Cardiac muscle cell (in vitro differentiated cells and primary cell): Measurements from ENCODE around the gene IER2. TPM values are rescaled to one million over a fixed set of nuclear protein-coding genes. Genes with fewer than 3 reads are reported as not detected.

Experiments used
- DNase-seq, 2 donors: peaks; one replicate each; pipeline versions ENCODE4 v3.0.0 to v3.0.0-alpha.2; 2010 to 2017; ENCODE audit warnings: low read depth in 1 of 2, low spot score in 1 of 2
- H3K27ac ChIP-seq: fragments of 200-600 bp; sonication (generic); 2 replicates; pipeline ENCODE4 v1.5.1; 2016
- H3K27me3 ChIP-seq: fragments of 200-600 bp; sonication (generic); 2 replicates; pipeline ENCODE4 v1.6.0; 2016; ENCODE audit warnings: control low read depth
- H3K36me3 ChIP-seq: fragments of 200-600 bp; sonication (generic); 2 replicates; pipeline ENCODE4 v1.5.1; 2016; ENCODE audit warnings: control low read depth
- H3K4me1 ChIP-seq: fragments of 200-600 bp; sonication (generic); 2 replicates; pipeline ENCODE4 v1.8.1; 2017; ENCODE audit warnings: low read depth, mild to moderate bottlenecking, mixed run types
- H3K4me3 ChIP-seq: fragments of 200-600 bp; sonication (generic); 2 replicates; pipeline ENCODE4 v1.5.1; 2016; ENCODE audit warnings: mild to moderate bottlenecking
- H3K9me3 ChIP-seq: fragments of 200-600 bp; sonication (generic); 2 replicates; pipeline ENCODE4 v1.5.1; 2017; ENCODE audit warnings: low read depth, mild to moderate bottlenecking, control low read depth
- CTCF ChIP-seq: IDR thresholded peaks from 2 replicates; pipeline ENCODE4 v1.5.1; 2012; ENCODE audit warnings: low read depth, mild to moderate bottlenecking, low read length
- polyA plus RNA-seq: library from polyadenylated mRNA; unstranded; fragments of >200 nt; fragmentation: Nextera tagmentation; extraction: Ambion mirVana; gene quantifications from 2 replicates; pipeline ENCODE4 v1.2.1, GENCODE V29; 2016
- total RNA-seq: library from RNA; depleted of rRNA; stranded (reverse); fragments of >200 nt; gene quantifications from 2 replicates; pipeline ENCODE4 v1.2.3, GENCODE V29; 2016

The IER2 gene
- 60.3 and 110 TPM in 2 replicates for total RNA-seq
- polyA plus RNA-seq: 77.6 and 88.9 TPM in 2 replicates

- peak; percentile 93 to 97 for DNase-seq
- TF ChIP-seq CTCF: peak; percentile 66
These were observed at the start of gene IER2, which contains the start of gene STX10 for GRCh38 chr19:13150187-13150930. TSS of gene IER2 (plus strand) at chr19:13150411. CDS start at chr19:13153187, 2,776 bp downstream. TSS of gene STX10 (minus strand) at chr19:13150375. CDS start at chr19:13150173, 202 bp downstream.

GRCh38 chr19:13100841-13101589 is 49.2 kb upstream of the IER2 start:
- peaks cover 7% of the 10 kb centered on the region for H3K4me1 ChIP-seq
- H3K27ac ChIP-seq: no peak overlapping the region
- H3K4me3 ChIP-seq: no peak overlapping the region
- H3K36me3 ChIP-seq: no peaks in the 10 kb centered on the region
- DNase-seq: no peak
- H3K9me3 ChIP-seq: no peaks in the 10 kb centered on the region
- peaks cover 59% of the 10 kb centered on the region for H3K27me3 ChIP-seq
- TF ChIP-seq CTCF: peak; percentile 29

More at GRCh38 chr19:13150187-13150930, at the start of gene IER2, which contains the start of gene STX10:
- H3K4me3 ChIP-seq: peak within 1 kb of the TSS; percentile 78
- H3K9me3 ChIP-seq: no peaks in the 10 kb centered on the region
- peak within 1 kb of the TSS; percentile 96 for H3K27ac ChIP-seq
- H3K36me3 ChIP-seq: no peaks in the 10 kb centered on the region
- no peaks in the 10 kb centered on the region for H3K27me3 ChIP-seq
- H3K4me1 ChIP-seq: peaks cover 7% of the 10 kb centered on the region

GRCh38 chr19:13101590-13102415 is 48.4 kb upstream of the IER2 start:
- no peak for TF ChIP-seq CTCF
- Histone ChIP-seq H3K4me3 (no peak overlapping the region), H3K27ac (no peak overlapping the region), H3K9me3 (no peaks in the 10 kb centered on the region), H3K27me3 (peaks cover 51% of the 10 kb centered on the region), H3K4me1 (peaks cover 7% of the 10 kb centered on the region), H3K36me3 (no peaks in the 10 kb centered on the region)
- no peak for DNase-seq

- Histone ChIP-seq H3K27me3 (peaks cover 45% of the 10 kb centered on the region), H3K4me1 (peaks cover 7% of the 10 kb centered on the region)
These were observed 47.9 kb upstream of the IER2 start for GRCh38 chr19:13102416-13102665.

More at GRCh38 chr19:13102416-13102665, 47.9 kb upstream of the IER2 start:
- Histone ChIP-seq H3K9me3 (no peaks in the 10 kb centered on the region), H3K4me3 (peak overlapping the region; percentile 8), H3K36me3 (no peaks in the 10 kb centered on the region), H3K27ac (no peak overlapping the region)
- no peak for TF ChIP-seq CTCF
- no peak for DNase-seq
